ENCODE results near the gene MAGIX.
"Not testable (repeated sequence)": the region's sequence is repeated elsewhere in the genome, so short reads cannot be mapped to it uniquely, and the experiment has no call there.

Gene MAGIX

GRCh38 chrX:49172280-49172780 is 9.8 kb downstream of the MAGIX start:
- H3K27ac ChIP-seq (ENCODE audit: low read depth, low read length, severe bottlenecking), result no peak overlapping the region
- peak overlapping the region; percentile 27 for H3K4me3 ChIP-seq (ENCODE audit: extremely low read depth, insufficient read depth, low read length, poor library complexity, severe bottlenecking)
- 12 to 54% methylated on average over 4 to 15 of the region's 37 CpGs for WGBS, 2 experiments (ENCODE audit: insufficient coverage in 2 of 2)
- H3K9me3 ChIP-seq (ENCODE audit: control insufficient read depth, low read length), result no peaks in the 10 kb centered on the region
- peaks cover under 1% of the 10 kb centered on the region for H3K4me1 ChIP-seq (ENCODE audit: control insufficient read depth, insufficient read depth, low read length, poor library complexity, severe bottlenecking)
- peaks cover 12% of the 10 kb centered on the region for H3K36me3 ChIP-seq (ENCODE audit: control insufficient read depth, insufficient read depth, low read length)

GRCh38 chrX:49173544-49173943 is 11.0 kb downstream of the MAGIX start:
- WGBS, 2 experiments (ENCODE audit: insufficient coverage in 2 of 2), result 89 to 100% methylated on average over 3 of the region's 8 CpGs
- H3K36me3 ChIP-seq (ENCODE audit: control insufficient read depth, insufficient read depth, low read length), result peaks cover 14% of the 10 kb centered on the region
- not testable (repeated sequence) for H3K4me3 ChIP-seq (ENCODE audit: extremely low read depth, insufficient read depth, low read length, poor library complexity, severe bottlenecking); H3K4me1 ChIP-seq (ENCODE audit: control insufficient read depth, insufficient read depth, low read length, poor library complexity, severe bottlenecking); H3K27ac ChIP-seq (ENCODE audit: low read depth, low read length, severe bottlenecking); H3K9me3 ChIP-seq (ENCODE audit: control insufficient read depth, low read length)

- H3K9me3 ChIP-seq (ENCODE audit: control insufficient read depth, low read length), result no peaks in the 10 kb centered on the region
- H3K36me3 ChIP-seq (ENCODE audit: control insufficient read depth, insufficient read depth, low read length), result peaks cover 23% of the 10 kb centered on the region
- no peak overlapping the region for H3K4me3 ChIP-seq (ENCODE audit: extremely low read depth, insufficient read depth, low read length, poor library complexity, severe bottlenecking)
- no peak overlapping the region for H3K27ac ChIP-seq (ENCODE audit: low read depth, low read length, severe bottlenecking)
- no CpG with 5 or more reads among the region's 3 CpGs for WGBS, 2 experiments (ENCODE audit: insufficient coverage in 2 of 2)
- H3K4me1 ChIP-seq (ENCODE audit: control insufficient read depth, insufficient read depth, low read length, poor library complexity, severe bottlenecking), result no peaks in the 10 kb centered on the region
Measured at GRCh38 chrX:49174723-49175122, 12.2 kb downstream of the MAGIX start.

DNA sequence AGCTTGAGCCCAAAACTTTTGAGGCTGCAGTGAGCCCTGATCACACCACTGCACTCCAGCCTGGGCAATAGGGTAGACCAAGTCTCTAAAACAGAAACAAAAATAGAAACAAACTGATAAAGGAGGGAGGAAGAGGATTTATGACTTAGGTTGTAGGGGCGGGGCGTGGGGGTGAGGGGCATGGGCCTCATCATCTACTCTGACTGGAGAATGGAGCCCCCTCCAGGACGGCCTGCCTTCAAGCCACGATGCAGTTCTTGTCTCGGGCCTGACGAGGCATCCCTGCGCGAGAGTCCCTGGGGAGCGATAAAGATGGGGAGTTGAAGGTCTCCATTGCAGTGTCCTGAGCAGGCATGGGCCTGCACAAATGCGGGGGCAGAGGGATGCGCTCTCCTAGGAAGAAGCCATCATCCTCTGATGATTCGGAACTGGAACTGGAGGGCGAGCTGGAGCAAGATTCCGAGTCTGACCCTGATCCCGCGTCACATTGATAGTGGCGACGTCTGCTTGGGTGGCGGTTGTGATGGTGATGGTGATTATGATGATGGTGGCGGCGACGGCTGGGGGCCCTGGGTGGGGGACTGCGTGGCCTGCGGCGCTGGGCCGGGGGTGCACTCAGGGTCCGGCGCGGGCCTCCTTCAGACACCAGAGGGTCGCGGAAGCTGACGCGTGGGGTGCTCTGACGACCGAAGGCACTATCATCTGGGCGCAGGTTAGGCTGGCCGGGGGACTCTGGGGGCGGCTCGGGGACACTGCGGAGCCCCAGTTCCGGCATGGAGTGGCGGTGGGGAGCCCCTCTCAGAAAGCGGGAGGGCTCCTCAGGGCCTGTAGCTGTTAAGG is 13.1 kb downstream of the MAGIX start:
- Histone ChIP-seq H3K4me3 (ENCODE audit: extremely low read depth, insufficient read depth, low read length, poor library complexity, severe bottlenecking) (no peak overlapping the region), H3K4me1 (ENCODE audit: control insufficient read depth, insufficient read depth, low read length, poor library complexity, severe bottlenecking) (no peaks in the 10 kb centered on the region), H3K27ac (ENCODE audit: low read depth, low read length, severe bottlenecking) (no peak overlapping the region), H3K36me3 (ENCODE audit: control insufficient read depth, insufficient read depth, low read length) (peaks cover 25% of the 10 kb centered on the region), H3K9me3 (ENCODE audit: control insufficient read depth, low read length) (no peaks in the 10 kb centered on the region)
- 91 to 95% methylated on average over 14 to 24 of the region's 43 CpGs for WGBS, 2 experiments (ENCODE audit: insufficient coverage in 2 of 2)

DNA sequence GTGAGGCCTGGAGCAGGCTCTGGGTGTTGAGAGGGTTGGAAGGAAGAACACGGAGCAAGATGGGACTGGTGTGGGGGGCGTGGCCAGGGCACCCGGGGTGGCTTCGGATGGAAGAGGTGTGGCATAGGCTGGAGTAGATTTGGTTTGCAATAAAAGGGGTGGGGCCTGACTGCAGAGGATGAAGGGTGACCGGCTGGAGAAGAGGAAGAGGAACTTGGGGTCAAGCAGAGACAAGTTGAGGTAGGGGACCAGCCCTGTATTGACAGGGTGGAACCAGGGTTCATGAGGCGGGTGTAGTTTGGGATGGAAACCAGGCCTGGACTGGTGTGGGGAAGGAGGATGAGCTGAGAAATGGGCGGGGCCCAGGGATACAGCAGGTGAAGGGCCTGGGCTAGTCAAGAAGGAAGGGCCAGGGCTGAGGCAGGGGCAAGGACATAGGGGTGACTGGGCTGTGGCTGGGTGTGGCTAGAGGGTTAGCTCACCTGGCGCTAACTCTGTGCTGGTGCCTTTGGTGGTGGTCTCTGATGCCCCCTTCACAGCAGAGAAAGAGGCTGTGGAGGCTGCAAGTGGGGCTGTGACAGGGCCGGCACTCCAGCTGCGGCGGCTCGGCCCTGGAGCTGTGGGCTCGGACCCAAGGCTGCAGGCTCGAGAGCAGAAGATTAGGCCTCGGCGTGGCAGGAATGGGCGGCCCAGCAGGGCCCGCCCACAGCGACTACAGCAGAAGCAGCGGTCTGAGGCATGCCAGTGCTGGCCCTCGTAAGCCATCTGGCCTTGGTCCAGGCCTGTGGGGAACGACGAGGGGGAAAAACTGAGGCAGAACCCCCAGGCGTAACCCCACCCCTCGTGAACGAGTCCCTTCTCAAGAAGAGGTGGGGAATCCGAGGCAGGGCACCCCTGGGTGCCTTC is 14.1 kb downstream of the MAGIX start:
- Histone ChIP-seq H3K36me3 (ENCODE audit: control insufficient read depth, insufficient read depth, low read length) (peaks cover 25% of the 10 kb centered on the region), H3K4me3 (ENCODE audit: extremely low read depth, insufficient read depth, low read length, poor library complexity, severe bottlenecking) (no peak overlapping the region), H3K27ac (ENCODE audit: low read depth, low read length, severe bottlenecking) (no peak overlapping the region), H3K4me1 (ENCODE audit: control insufficient read depth, insufficient read depth, low read length, poor library complexity, severe bottlenecking) (no peaks in the 10 kb centered on the region), H3K9me3 (ENCODE audit: control insufficient read depth, low read length) (no peaks in the 10 kb centered on the region)
- 90 to 91% methylated on average over 12 to 17 of the region's 27 CpGs for WGBS, 2 experiments (ENCODE audit: insufficient coverage in 2 of 2)

DNA sequence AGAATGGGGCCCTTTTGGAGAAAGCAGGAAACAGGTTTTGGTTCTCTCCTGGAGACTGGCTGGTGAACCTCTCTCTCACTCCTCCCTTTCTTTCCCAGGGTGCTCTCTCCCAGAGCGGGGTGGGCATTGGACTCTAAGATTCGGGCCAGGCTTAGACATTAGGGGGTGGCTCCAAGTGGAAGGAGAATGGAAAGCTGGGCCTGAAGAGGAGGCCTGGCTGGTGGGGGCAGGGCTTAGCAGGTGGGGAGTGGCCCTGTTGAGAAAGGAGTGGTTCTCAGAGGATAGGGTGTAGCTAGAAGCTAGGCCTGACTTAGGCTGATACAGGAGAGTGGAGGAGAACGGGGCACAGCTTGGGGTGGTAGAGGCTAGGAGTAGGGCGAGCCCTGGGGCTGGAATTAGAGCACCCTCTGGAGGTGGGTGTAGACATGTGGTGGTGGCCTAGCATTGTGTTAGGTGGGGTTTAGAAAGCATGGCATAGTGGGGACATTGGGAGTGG is 14.8 kb downstream of the MAGIX start:
- H3K36me3 ChIP-seq (ENCODE audit: control insufficient read depth, insufficient read depth, low read length), result peaks cover 25% of the 10 kb centered on the region
- no CpG with 5 or more reads among the region's 4 CpGs for WGBS, 2 experiments (ENCODE audit: insufficient coverage in 2 of 2)
- no peaks in the 10 kb centered on the region for H3K4me1 ChIP-seq (ENCODE audit: control insufficient read depth, insufficient read depth, low read length, poor library complexity, severe bottlenecking)
- H3K9me3 ChIP-seq (ENCODE audit: control insufficient read depth, low read length), result no peaks in the 10 kb centered on the region
- H3K4me3 ChIP-seq (ENCODE audit: extremely low read depth, insufficient read depth, low read length, poor library complexity, severe bottlenecking), result no peak overlapping the region
- no peak overlapping the region for H3K27ac ChIP-seq (ENCODE audit: low read depth, low read length, severe bottlenecking)

- no peaks in the 10 kb centered on the region for H3K9me3 ChIP-seq (ENCODE audit: control insufficient read depth, low read length)
- 95 to 100% methylated on average over 9 to 10 of the region's 23 CpGs for WGBS, 2 experiments (ENCODE audit: insufficient coverage in 2 of 2)
- no peaks in the 10 kb centered on the region for H3K4me1 ChIP-seq (ENCODE audit: control insufficient read depth, insufficient read depth, low read length, poor library complexity, severe bottlenecking)
- H3K36me3 ChIP-seq (ENCODE audit: control insufficient read depth, insufficient read depth, low read length), result peaks cover 27% of the 10 kb centered on the region
- H3K27ac ChIP-seq (ENCODE audit: low read depth, low read length, severe bottlenecking), result no peak overlapping the region
- no peak overlapping the region for H3K4me3 ChIP-seq (ENCODE audit: extremely low read depth, insufficient read depth, low read length, poor library complexity, severe bottlenecking)
Measured at GRCh38 chrX:49177873-49178480, 15.4 kb downstream of the MAGIX start.

DNA sequence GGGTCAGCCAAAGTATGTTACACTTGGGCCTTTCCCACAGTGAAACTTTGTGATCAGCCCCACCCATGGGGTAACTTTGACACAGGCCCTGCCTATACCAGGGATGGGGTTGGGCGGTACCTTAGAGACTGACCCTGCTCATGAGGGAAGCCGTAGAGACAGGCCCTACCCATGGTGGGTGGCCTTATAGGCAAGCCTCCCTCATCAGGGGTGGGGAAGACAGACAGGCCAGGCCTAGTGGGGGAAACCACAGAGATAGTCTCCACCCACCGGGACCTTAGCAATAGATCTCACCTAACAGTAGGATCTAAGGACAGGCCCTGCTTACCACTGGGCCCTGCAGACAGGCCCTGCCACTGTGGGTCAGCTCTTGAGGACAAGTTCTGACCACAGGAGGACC is 16.0 kb downstream of the MAGIX start:
- no CpG with 5 or more reads among the region's 3 CpGs for WGBS, 2 experiments (ENCODE audit: insufficient coverage in 2 of 2)
- Histone ChIP-seq H3K36me3 (ENCODE audit: control insufficient read depth, insufficient read depth, low read length) (peaks cover 31% of the 10 kb centered on the region), H3K9me3 (ENCODE audit: control insufficient read depth, low read length) (no peaks in the 10 kb centered on the region), H3K27ac (ENCODE audit: low read depth, low read length, severe bottlenecking) (no peak overlapping the region), H3K4me1 (ENCODE audit: control insufficient read depth, insufficient read depth, low read length, poor library complexity, severe bottlenecking) (no peaks in the 10 kb centered on the region), H3K4me3 (ENCODE audit: extremely low read depth, insufficient read depth, low read length, poor library complexity, severe bottlenecking) (no peak overlapping the region)

DNA sequence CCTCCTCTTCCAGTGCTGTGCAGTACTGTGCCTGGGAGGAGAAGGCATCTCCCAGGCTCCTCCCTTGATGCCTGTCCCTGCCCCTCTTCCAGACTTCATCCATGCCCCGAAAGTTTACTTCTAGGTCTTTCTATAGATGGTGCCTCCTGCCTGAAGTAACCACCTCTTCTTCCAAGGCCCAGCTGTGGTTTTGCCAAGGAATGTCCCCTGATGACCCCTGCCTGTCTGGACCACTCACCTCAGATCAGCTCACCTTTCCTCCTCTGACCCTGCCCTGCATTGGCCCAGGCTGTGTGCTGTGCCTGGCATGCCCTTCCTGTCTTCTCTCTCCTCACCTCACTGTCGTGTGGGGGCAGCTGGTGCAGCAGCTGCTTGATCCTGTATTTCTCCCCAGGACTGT is 16.8 kb downstream of the MAGIX start:
- WGBS, 2 experiments (ENCODE audit: insufficient coverage in 2 of 2), result 100% methylated on average over 1 of the region's 2 CpGs; no CpG with 5 or more reads in 1 of the 2 experiments
- Histone ChIP-seq H3K27ac (ENCODE audit: low read depth, low read length, severe bottlenecking) (no peak overlapping the region), H3K4me1 (ENCODE audit: control insufficient read depth, insufficient read depth, low read length, poor library complexity, severe bottlenecking) (peaks cover 5% of the 10 kb centered on the region), H3K4me3 (ENCODE audit: extremely low read depth, insufficient read depth, low read length, poor library complexity, severe bottlenecking) (no peak overlapping the region), H3K36me3 (ENCODE audit: control insufficient read depth, insufficient read depth, low read length) (peaks cover 31% of the 10 kb centered on the region), H3K9me3 (ENCODE audit: control insufficient read depth, low read length) (no peaks in the 10 kb centered on the region)

DNA sequence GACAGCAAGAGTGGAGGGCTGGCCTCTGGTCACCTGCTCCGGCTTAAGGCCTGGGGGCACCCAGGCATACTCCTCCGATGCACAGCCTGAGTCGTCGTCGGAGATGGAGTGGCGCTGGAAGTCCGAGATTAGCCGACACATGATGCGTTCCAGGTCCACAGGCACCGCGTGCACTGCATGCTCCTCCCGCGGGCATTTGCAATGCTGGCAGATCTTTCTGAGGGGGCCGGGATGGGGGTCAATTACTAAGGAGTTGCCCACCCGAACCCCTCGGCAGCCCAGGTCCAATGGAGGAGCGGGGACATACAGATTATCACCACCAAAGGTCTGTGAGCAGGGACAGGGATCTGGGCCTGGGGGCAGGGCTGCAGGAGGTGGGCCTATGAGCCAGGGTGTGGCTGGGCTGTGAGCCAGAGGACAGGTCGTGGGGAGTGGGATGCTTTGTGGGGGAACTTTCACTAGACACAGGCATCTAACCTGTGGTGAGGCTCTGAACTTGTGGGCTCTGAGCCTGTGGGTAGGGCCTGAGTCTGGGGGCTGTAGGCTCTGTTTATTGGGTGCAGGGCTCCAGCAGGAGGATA is 21.2 kb downstream of the MAGIX start:
- Histone ChIP-seq H3K9me3 (ENCODE audit: control insufficient read depth, low read length) (no peaks in the 10 kb centered on the region), H3K4me3 (ENCODE audit: extremely low read depth, insufficient read depth, low read length, poor library complexity, severe bottlenecking) (no peak overlapping the region), H3K36me3 (ENCODE audit: control insufficient read depth, insufficient read depth, low read length) (peaks cover 16% of the 10 kb centered on the region), H3K27ac (ENCODE audit: low read depth, low read length, severe bottlenecking) (no peak overlapping the region), H3K4me1 (ENCODE audit: control insufficient read depth, insufficient read depth, low read length, poor library complexity, severe bottlenecking) (peaks cover 5% of the 10 kb centered on the region)
- 93 to 99% methylated on average over 5 to 13 of the region's 18 CpGs for WGBS, 2 experiments (ENCODE audit: insufficient coverage in 2 of 2)
